Measurements from ENCODE around the gene BCL2.

DNA sequence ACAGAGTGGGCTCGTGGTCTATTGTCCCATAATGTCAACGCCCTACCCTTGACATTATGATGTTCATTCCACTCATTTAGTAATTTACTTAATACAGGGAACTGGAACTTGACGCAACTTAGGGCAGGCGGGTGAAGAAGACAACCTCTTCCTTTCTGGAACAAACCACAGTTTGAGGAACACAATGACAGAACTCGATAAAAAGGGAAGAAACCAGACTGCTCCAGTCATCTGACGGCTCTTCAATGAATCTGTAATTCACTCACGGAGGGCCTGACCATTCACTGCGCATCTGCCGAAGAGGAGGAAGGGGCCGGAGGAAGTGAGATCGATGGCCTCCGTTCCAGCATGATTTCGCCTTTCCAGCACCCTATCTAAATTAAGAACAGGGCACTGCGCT is 83.2 kb downstream of the BCL2 start:
- TF ChIP-seq POLR2A (IDR thresholded peaks at IDR 0.05; ENCODE audit: low read depth, low read length) (no peak), POLR2AphosphoS5 (IDR thresholded peaks at IDR 0.05; ENCODE audit: low read depth, low read length) (no peak)

Measured in GM12892 (cell line).